Esophagus squamous epithelium (tissue), 4 donors: Measurements from ENCODE around the gene GCNT3.

Source experiments
- POLR2A ChIP-seq, 4 donors: fragments of 450-650 bp; IDR thresholded peaks; one replicate each; pipeline ENCODE4 v1.6.1; 2017; ENCODE audit warnings: antibody characterized with exemption in 4 of 4, mild to moderate bottlenecking in 4 of 4, moderate library complexity in 3 of 4
- TF ChIP-seq, protein P1 (sequence below), 6 experiments: fragments of 450-650 bp in 4 of 6; fragments of 200-600 bp in 2 of 6; sonication (generic) in 2 of 6; IDR thresholded peaks; one replicate each; pipeline ENCODE4 v1.5.1; 2016 to 2019; ENCODE audit warnings: antibody characterized with exemption in 6 of 6, mild to moderate bottlenecking in 4 of 6, moderate library complexity in 4 of 6

DNA sequence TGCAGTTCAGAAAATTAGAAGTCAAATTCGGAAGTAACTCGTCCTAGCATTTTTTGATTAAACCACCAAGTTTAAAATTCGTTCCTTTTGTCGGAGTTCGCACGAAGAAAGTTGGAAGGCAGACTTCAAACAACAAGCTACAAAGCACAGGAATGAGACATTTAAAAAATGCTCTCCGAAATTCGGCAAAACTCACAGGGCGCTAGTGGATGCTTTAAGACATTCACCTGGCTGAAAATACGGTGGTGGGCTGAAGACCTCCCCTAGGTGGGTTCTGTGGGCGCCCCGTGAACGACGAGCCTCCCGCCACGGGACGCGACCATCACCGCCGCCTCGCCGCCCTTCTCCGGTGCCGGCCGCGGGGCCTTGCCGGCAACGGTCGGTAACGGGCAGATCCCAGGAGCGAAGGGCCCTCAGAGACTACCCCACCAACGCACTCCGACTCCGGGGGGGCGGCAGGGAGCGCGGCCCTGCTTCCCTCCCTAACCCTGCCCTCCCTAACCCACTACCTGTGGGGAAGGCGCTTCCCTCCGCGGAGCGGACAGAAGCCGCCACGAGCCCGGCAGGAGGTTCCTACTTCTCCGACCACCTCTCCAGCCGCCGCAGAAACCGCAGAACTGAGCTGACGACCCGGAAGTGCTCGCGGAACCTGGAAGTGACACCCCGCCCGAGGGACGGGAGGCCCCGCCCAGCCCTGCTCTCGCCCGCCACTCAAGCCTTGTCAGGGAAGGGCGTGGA, 45.5 kb downstream of the GCNT3 start, which contains the start of gene GTF2A2:
- TF ChIP-seq, protein P1, sequence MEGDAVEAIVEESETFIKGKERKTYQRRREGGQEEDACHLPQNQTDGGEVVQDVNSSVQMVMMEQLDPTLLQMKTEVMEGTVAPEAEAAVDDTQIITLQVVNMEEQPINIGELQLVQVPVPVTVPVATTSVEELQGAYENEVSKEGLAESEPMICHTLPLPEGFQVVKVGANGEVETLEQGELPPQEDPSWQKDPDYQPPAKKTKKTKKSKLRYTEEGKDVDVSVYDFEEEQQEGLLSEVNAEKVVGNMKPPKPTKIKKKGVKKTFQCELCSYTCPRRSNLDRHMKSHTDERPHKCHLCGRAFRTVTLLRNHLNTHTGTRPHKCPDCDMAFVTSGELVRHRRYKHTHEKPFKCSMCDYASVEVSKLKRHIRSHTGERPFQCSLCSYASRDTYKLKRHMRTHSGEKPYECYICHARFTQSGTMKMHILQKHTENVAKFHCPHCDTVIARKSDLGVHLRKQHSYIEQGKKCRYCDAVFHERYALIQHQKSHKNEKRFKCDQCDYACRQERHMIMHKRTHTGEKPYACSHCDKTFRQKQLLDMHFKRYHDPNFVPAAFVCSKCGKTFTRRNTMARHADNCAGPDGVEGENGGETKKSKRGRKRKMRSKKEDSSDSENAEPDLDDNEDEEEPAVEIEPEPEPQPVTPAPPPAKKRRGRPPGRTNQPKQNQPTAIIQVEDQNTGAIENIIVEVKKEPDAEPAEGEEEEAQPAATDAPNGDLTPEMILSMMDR (IDR thresholded peaks at IDR 0.05): no peak
- TF ChIP-seq POLR2A (IDR thresholded peaks at IDR 0.05): peak in 2 of 4 donors; percentile 47 to 70
